GM19324 (cell line): ENCODE data around the gene CCDC192.

Experiments used
- ATAC-seq: cut with Tn5 transposase; IDR thresholded peaks from one replicate; pipeline ENCODE4 v1.9.1; 2021; ENCODE audit warnings: mild to moderate bottlenecking, moderate library complexity; ENCODE audit not compliant: unreplicated experiment, low FRiP score

CCDC192 gene

DNA sequence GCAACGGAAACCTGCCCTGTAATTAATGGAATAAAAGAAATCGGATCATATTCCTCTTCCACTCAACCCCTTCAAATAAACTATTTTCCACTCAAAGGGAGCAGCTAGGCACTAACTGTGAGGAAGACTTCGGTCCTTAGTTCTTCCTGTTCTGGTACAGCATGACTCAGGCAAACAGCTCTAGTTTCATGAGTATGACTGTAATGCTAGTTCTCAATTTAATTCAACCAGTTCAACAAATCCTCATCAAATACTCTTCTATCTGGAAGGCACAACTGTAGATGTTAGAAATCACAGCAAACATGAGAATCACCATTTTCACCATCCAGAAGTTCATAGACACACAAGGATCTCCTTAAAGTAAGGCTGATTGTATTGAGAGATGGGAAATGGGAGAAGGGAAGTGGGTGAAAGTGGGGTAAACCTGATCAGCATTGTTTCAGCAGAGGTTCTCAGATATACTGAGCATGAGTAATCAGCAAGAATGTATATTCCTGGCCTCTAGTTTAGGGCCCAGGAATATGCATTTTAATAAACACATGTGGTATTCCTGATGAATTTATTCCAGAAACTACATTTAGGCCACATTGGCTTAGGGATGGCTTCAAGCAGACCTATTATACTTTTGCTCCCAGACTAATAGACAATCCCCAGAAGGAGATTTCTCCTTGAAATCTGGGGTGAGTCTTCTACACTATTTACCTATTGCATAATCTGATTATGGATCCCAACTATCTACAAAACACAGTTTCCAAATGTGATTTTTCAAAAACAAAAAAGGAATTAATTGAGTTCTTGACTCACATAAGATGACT is 239.3 kb downstream of the CCDC192 start:
- no peak for ATAC-seq

DNA sequence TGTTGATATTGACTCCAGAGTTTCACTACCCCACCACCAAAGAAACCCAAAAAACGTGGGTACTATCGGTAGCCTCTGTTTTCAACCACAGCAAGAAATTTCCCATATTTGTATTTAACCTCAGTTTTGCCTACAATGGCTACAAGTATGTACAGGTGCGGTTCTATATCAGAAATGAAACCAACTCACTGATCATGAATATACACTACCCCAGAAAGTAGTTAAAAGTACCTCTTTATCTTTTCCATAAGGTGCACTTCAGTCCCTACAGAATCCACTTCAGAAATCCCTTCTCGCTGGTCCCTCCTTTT is 239.8 kb downstream of the CCDC192 start:
- no peak for ATAC-seq

DNA sequence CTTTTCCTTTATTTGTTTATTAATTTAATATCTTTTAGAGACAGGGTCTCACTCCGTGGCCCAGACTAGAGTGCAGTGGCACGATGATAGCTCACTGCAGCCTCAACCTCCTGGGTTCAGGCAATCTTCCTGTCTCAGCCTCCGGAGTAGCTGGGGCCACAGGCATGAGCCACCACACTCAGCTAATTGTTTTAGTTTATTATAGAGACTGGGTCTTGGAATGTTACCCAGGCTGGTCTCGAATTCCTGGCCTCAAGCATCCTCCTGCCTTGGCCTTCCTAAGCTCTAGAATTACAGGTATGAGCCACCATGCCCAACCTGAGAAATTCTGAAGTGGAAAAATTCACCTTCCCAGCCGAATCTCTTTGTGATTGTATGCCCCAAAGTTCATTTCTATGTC is 240.9 kb downstream of the CCDC192 start:
- ATAC-seq: no peak

DNA sequence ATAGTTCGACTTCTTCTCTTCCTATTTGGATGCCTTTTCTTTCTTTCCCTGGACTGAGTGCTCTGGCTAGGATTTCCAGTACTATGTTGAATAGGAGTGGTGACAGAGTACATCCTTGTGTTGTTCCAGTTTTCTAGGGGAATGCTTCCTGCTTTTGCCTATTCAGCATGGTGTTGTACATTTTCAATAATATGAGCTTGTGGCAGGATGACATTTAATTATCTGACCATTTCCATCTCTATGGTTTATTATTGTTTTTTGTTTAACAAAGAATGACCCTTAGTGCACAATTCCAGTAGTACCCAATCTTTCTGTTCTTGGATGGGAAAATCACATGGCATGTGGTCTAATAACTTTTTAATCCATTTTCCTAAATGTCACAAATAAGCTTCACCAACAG is 244.8 kb downstream of the CCDC192 start:
- no peak for ATAC-seq

DNA sequence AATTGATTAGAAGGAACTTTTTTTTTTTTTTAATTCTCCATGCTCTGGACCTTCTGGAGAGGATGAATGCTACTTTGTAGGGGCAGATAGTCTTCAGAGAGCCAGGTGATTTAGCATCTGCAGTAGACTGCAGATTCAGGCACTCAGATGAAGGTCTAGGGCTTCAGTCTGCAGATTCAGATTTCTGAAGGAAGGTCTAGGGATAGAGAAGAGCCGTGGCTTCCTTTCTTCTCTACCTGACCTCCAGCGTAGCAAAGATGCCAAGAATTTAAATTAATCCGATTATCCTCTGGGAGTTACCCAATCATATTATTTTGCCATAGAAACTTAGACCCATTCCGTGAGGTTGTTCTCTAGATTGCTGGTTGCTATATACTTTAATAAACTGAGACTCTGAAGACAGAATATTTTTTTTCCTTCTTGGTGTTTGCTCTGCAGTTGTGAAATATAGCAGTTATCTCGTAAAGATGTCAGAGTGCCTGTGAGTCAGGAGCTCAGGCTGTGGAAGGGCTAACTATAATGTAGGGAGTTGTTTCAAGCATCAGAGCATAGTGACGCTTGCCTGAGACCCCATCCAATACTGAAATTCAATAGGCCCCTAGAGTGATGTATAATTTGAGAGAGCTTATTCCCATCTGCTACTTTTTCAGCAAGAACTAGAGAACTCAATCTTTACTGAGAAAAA is 247.7 kb downstream of the CCDC192 start:
- ATAC-seq: no peak

DNA sequence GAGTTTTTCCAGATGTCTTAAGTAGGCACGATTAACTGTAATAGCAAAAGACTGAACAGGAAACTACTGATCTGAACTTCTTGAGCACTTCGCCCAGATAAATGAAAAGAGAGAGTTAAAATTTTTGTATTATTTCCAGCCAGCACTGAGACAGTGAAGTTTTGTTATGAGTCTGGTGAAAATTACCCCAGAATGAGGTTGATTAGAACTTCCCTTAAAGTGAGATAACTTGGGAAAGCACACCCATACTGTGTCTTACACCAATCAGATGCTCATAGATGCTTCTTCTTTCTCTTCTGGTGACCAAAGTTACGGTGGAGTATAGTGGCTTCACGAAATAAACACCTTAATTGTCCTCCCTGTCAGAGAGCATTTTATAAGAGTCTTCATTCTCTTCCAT is 248.6 kb downstream of the CCDC192 start:
- ATAC-seq: no peak

DNA sequence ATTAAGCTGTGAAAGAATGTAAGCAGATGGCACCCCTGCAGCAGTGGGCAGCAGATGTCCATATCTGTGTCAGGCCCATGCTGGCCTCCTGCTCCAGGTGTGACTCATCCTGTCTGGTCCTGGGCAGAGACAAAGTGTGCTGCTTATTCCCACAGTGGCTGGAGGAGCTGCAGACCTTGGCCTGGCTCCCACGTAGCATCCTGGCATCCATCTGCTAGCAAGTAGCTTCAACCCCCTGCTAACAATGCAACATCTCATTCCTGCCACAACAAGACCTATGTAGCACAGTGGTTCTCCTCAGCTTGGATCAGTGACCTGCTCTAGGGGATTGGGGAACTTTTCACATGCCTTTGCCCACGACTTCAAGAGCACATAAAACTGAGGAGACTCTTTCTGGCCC is 254.0 kb downstream of the CCDC192 start:
- ATAC-seq: no peak

DNA sequence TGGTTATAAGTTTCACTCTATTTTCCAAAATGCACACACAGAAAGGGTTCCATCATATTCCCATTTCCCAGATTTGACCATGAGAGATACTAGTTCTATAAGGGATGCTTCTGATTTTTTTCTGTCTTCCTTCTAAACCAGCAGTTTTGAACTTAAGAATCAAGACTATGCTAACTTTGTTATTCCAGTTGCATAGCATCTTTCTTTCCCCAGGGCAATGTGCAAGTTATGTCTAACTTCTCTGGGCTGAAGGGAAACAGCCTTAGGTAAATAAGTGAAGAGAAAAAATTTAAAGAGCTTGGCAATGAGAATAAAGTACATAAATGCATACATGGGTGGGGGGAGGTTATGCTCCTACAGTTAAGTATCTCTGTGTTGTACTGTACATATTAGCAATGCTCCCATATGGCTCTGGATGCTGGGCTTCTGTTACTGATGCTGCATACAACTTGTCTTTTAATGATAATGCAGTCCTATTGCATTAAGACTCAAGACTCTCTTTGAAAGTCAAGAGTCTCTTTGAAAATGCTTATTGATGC is 254.6 kb downstream of the CCDC192 start:
- ATAC-seq: no peak

DNA sequence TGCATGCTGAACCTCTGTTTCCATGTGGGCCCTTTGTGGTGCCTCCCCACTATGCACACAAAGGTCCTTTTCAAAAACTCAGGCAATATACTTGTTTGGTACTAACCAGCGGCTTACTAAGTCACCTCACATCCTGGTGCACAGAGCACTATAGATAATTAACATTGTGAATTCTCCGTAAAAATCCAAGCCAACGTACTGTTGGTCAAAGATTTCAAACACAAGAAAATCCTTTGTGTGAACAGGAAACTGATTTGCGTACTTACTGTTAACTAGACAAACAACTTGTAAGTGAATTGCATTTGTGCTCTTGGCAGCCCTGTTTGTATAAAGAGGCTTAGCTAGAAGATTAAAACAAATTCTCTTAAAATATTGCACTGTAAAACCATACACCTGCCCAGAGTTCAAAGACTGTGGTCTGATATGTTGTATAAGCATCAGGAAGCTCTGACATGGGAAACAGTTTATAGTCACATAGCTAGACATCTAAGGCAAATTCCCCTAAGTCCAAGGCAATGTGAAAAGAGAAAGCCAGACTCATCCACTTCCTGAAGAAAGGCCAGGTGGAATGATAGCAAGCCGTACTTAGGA is 255.3 kb downstream of the CCDC192 start:
- no peak for ATAC-seq

DNA sequence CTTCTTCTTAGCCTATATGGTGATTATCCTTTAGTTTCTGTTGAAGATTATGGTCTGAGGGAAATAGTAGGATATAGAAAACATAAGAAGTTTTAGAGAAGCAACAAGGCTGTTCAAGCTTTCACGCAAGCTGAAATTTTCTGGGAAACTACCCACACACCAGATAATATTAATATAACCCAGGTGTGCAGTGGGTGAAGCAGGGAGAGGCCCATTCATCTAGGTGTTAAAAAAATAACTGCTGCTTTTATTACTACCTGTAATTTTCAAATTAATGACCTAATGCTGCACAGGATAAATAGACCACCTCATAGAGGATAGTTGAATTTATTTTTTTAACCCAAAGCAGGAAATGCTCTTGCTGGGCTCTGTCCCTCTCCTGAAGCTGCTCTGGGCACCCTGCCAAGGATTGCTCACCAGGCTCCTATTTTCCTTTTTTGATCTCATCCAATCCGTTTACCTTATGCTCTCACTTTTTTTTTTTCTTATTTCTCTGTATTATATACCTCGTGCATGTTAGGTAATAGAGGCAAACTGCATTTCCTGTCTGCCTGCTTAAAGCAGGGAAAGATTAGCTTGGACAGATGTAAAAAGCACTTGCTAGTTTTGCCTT is 256.1 kb downstream of the CCDC192 start:
- no peak for ATAC-seq

DNA sequence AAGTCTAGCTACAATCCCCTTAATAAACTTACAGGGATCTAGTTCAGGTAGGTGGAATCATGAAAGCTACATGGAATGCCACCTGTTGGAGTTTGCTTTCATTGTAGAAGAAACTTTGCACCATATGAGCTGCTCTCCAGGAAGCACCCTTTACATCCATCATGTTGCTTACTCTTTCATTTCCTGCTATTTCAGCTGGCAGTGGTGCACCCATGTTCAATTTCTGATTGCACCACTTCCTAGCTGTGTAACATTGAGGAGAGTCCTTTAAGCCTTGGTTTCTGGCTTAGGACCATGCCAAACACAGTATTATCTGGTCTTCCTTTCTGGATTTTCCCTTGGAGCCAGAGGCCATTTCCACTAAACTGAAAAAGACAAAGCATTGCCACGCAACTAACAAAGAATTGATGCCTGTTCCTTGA is 257.1 kb downstream of the CCDC192 start:
- no peak for ATAC-seq

DNA sequence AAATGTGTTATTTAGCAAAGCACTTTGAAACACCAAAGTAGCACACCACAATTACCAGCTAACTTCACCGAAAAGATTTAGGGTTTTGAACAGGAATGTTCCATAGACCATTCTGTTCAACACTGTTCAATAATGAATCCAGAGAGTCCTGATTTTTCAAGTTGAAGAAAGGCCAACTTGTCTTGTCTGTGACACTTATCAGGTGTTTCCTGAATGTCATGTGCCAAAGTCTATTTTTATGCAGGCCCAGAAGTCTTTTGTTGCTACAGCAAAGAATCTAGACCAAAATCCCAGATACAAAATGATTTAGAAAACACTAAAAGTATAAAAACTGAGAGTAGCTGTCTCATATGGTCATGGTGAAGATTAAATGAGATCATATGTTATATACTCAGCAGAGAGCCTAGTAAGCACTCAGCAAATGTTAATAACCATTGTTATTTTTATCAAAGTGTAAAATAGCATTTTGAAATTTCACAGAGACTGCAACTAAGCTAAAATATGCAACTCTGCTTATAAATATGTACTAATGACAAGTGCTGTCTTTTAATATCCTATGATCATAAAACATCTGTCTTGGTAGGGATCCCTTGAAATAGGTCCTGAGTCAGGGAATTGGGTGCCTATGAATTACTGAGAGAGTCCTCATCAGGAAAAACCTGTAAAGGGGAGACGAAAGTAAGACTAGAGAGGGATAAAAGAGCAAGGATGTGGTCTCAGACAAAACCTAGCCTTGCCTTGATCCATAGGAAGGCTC is 258.0 kb downstream of the CCDC192 start:
- no peak for ATAC-seq

DNA sequence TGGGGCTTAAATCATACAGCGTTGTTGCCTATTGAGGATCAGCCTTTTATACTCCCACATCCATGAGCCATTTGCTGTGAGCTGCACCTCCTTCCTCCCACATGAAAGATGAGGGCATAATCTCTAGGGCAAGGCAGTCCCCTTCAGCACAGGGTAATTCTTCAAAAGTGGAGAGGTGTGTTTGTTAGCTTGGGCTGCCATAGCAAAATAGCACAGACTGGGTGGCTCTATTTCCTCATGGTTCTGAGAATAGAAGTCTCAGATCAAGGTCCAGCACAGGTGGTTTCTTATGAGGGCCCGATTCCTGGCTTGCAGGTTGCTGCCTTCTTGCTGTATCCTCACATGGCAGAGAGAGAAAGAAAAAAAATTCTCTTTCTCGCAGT is 258.6 kb downstream of the CCDC192 start:
- peak; percentile 53 for ATAC-seq

DNA sequence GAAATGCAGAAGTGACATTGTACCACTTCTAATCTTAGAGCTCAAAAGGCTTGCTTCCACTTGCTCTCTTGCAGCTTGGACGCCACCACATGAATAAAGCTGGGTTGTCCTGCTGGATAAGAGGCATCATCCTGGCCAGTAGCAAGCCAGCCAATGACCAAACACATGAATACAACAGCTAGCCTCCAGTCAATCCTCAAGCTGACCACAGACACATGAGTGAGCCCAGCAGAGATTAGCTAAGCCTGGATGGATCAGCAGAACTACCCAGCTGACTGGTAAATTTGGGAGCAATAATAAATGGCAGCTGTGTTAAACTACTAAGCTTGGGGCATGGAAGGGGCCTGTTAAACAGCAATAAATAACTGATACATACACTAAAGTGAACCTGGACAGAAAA is 259.3 kb downstream of the CCDC192 start:
- ATAC-seq: no peak

DNA sequence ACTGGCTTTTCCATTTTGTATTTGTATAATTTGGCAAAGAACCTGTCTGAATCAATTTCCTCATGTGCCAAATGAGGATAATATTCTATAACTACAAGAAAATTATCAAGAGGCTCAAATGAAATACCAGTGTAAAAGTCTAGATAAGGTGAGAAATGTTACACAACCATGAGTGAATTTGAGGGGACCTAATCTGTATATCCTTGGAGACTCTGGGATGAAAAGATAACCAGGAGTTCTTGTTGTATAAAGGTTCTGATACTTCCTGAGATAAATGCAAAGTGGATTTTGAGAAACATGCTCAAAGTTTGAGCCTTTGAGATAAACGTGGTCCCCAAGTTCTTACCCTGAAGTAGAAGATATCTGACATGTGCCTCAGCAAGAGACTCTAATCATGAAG is 260.0 kb downstream of the CCDC192 start:
- no peak for ATAC-seq

DNA sequence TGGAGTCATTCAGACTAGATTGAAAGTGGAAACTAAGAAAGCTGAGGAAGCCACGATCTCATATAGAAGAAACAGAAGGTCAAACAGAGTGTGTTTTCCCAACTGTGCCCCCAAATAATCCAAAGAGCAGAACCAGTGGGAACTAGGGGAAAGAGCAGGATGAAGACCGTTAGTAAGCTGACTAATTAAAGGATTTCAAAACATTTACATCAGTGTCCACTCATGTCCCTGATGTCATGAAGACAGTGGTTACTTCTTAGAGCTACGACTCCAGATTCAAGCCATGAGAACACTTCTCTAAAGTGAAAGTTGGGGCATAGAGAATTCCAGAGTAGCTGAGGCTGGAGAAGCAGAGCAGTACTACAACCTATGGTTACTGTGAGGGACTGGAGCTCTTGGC is 260.7 kb downstream of the CCDC192 start:
- no peak for ATAC-seq

DNA sequence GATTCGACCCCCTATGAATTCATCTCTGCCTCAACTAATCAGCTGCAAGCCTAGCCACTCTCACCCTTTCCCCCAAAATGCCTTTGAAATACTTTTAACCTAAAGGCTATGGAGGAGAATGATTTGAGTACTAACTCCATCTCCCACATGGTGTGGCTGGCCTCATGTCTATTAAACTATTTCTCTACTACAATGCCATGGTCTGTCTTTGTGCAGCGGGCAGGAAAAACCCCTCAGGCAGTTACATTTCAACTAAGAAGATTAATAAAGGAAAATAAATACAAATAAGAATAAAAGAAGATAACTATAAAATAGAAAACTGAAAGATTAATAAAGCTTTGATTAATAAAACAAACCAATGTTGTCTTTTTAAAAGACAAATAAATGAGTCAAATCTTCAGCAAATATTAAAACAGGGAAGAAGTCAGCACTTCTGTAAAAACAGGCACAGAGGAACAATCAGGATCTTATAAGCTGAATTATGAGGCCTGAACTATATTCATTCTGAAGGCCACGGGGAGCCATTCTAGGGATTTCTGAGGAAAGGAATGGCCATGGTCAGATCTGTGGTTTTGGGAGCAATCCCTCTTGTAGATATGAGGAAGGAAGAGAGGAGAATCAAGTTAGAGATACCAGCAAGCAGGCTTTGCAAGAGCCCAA is 264.3 kb downstream of the CCDC192 start:
- ATAC-seq: no peak

DNA sequence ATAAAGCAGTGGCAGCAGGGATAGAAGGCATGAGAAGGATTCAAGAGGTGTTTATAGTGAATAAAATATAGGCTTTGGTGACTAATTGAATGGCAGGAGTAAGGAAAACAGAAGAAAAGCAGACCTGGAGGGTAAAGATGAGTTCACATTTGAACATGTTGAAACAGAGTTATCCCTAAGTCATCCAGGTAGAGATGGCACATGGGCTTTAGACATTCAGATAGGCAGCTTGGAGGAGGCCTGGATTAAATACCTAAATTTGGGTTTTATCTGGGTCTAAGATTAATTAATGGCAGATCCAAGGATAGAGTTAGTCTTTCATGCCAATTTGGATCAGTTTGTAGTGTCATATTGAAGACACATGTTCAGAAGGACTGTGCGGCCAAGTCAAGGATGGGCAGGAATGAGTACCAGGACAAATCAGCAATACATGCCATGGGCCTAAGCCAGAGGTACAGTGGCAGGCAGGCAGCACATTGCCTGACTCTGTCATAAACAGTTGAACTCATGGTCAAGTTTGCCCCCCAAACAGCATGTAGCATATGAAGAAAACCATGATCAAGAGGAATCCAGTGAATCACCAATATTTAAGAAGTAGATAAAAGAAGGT is 264.9 kb downstream of the CCDC192 start:
- ATAC-seq: no peak

DNA sequence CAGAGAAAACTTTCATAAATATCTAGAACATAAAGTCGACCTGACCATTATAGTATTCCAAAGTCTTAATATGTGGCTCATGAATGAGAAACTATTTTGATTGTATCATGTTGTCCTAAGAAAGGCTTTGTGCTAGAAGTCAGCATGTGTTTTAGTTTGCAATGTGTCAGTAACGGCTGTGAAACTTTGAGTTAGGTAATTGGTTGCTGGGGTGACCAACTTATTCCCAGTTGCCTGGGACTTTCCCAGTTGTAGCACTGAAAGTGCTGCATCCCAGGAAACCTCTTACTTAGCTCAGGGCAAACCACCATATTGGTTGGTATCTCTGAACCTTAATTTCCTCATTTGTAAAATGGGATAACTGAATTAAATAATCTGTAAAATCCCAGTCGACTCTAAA is 265.8 kb downstream of the CCDC192 start:
- no peak for ATAC-seq

DNA sequence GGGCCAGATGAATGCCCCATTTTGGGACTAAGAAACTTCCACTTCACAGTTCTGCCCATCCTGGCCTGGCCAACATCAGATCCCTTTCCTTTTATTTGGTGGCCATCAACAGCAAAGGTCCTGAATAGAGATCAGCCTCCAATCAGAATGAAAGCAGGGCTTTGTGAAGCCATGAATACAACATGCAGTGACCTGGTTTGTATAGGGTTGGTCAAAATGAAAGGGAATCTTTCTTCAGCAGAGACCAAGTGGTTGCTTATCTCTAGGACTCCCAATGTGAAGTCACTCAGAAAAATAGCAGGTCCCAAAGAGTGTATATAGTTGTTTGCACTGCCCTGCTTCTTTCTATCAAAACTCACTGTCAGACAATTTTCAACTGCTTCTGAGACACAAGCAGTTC is 266.5 kb downstream of the CCDC192 start:
- no peak for ATAC-seq
